Measurements from ENCODE around the gene CLDN3. TPM values are rescaled to one million over a fixed set of nuclear protein-coding genes. Genes with fewer than 3 reads are reported as not detected.
"Not testable (repeated sequence)": the region's sequence is repeated elsewhere in the genome, so short reads cannot be mapped to it uniquely, and the experiment has no call there.

The CLDN3 gene
- total and polyA plus RNA-seq, 5 donors from 2014 or later, result not detected

- H3K4me3 Mint-ChIP-seq, result no peak overlapping the region
- ATAC-seq (ENCODE audit: low read depth in 2 of 2), result no peak
- DNase-seq, result no peak
- H3K27me3 ChIP-seq (ENCODE audit: control insufficient read depth, insufficient read depth, low read length), result peaks cover 2% of the 10 kb centered on the region
- H3K27ac ChIP-seq (ENCODE audit: insufficient read depth, low read length, poor library complexity, severe bottlenecking), result no peak overlapping the region
- no peaks in the 10 kb centered on the region for H3K4me1 Mint-ChIP-seq
- H3K4me3 ChIP-seq (ENCODE audit: low read depth, low read length), result no peak overlapping the region
- no peaks in the 10 kb centered on the region for H3K4me1 ChIP-seq (ENCODE audit: control insufficient read depth, insufficient read depth, low read length, poor library complexity, severe bottlenecking)
- H3K9me3 ChIP-seq (ENCODE audit: control insufficient read depth in 2 of 2, low read length in 2 of 2), result no peaks in the 10 kb centered on the region
- peaks cover 10% of the 10 kb centered on the region for H3K27me3 Mint-ChIP-seq
- H3K27ac Mint-ChIP-seq, result no peak overlapping the region
- H3K9me3 Mint-ChIP-seq, result no peaks in the 10 kb centered on the region
- no peaks in the 10 kb centered on the region for H3K36me3 Mint-ChIP-seq
- H3K36me3 ChIP-seq (ENCODE audit: control insufficient read depth, insufficient read depth, low read length), result no peaks in the 10 kb centered on the region
These were observed 32.4 kb upstream of the CLDN3 start for GRCh38 chr7:73802459-73802858.

GRCh38 chr7:73801577-73801976, 31.5 kb upstream of the CLDN3 start:
- Mint-ChIP-seq H3K27ac (no peak overlapping the region), H3K27me3 (peaks cover 10% of the 10 kb centered on the region), H3K4me1 (no peaks in the 10 kb centered on the region), H3K4me3 (no peak overlapping the region), H3K9me3 (no peaks in the 10 kb centered on the region), H3K36me3 (no peaks in the 10 kb centered on the region)
- H3K27me3 ChIP-seq (ENCODE audit: control insufficient read depth, insufficient read depth, low read length), result peaks cover 2% of the 10 kb centered on the region
- H3K27ac ChIP-seq (ENCODE audit: insufficient read depth, low read length, poor library complexity, severe bottlenecking), result no peak overlapping the region
- H3K4me3 ChIP-seq (ENCODE audit: low read depth, low read length), result no peak overlapping the region
- H3K4me1 ChIP-seq (ENCODE audit: control insufficient read depth, insufficient read depth, low read length, poor library complexity, severe bottlenecking), result no peaks in the 10 kb centered on the region
- no peak for DNase-seq
- no peaks in the 10 kb centered on the region for H3K36me3 ChIP-seq (ENCODE audit: control insufficient read depth, insufficient read depth, low read length)
- H3K9me3 ChIP-seq (ENCODE audit: control insufficient read depth in 2 of 2, low read length in 2 of 2), result no peaks in the 10 kb centered on the region
- no peak for ATAC-seq (ENCODE audit: low read depth in 2 of 2)

- peaks cover 0 to 4% of the 10 kb centered on the region in 2 experiments for H3K9me3 ChIP-seq (ENCODE audit: control insufficient read depth in 2 of 2, low read length in 2 of 2)
- H3K36me3 ChIP-seq (ENCODE audit: control insufficient read depth, insufficient read depth, low read length), result no peaks in the 10 kb centered on the region
- H3K27ac Mint-ChIP-seq, result peak overlapping the region in 1 of 3 donors; percentile 4
- no peaks in the 10 kb centered on the region for H3K36me3 Mint-ChIP-seq
- no peaks in the 10 kb centered on the region for H3K4me1 ChIP-seq (ENCODE audit: control insufficient read depth, insufficient read depth, low read length, poor library complexity, severe bottlenecking)
- H3K27ac ChIP-seq (ENCODE audit: insufficient read depth, low read length, poor library complexity, severe bottlenecking), result no peak overlapping the region
- no peak overlapping the region for H3K4me3 ChIP-seq (ENCODE audit: low read depth, low read length)
- DNase-seq (no peak), ATAC-seq (ENCODE audit: low read depth in 2 of 2) (no peak)
- no peaks in the 10 kb centered on the region for H3K27me3 ChIP-seq (ENCODE audit: control insufficient read depth, insufficient read depth, low read length)
- no peaks in the 10 kb centered on the region for H3K4me1 Mint-ChIP-seq
- peaks cover 10% of the 10 kb centered on the region for H3K27me3 Mint-ChIP-seq
- no peak overlapping the region for H3K4me3 Mint-ChIP-seq
- H3K9me3 Mint-ChIP-seq, result no peaks in the 10 kb centered on the region
These were observed 29.4 kb upstream of the CLDN3 start for GRCh38 chr7:73799282-73800141.

- DNase-seq; H3K4me1 Mint-ChIP-seq; H3K36me3 ChIP-seq (ENCODE audit: control insufficient read depth, insufficient read depth, low read length); H3K4me1 ChIP-seq (ENCODE audit: control insufficient read depth, insufficient read depth, low read length, poor library complexity, severe bottlenecking); H3K4me3 Mint-ChIP-seq; H3K27ac Mint-ChIP-seq; ATAC-seq (ENCODE audit: low read depth in 2 of 2); H3K9me3 Mint-ChIP-seq; H3K27me3 ChIP-seq (ENCODE audit: control insufficient read depth, insufficient read depth, low read length); H3K36me3 Mint-ChIP-seq; H3K9me3 ChIP-seq (ENCODE audit: control insufficient read depth in 2 of 2, low read length in 2 of 2); H3K27ac ChIP-seq (ENCODE audit: insufficient read depth, low read length, poor library complexity, severe bottlenecking); H3K4me3 ChIP-seq (ENCODE audit: low read depth, low read length): not testable (repeated sequence)
- peaks cover 10% of the 10 kb centered on the region for H3K27me3 Mint-ChIP-seq
These were observed 27.1 kb upstream of the CLDN3 start for GRCh38 chr7:73797176-73797575.

GRCh38 chr7:73796656-73797055, 26.6 kb upstream of the CLDN3 start:
- peaks cover 10% of the 10 kb centered on the region for H3K27me3 Mint-ChIP-seq
- not testable (repeated sequence) for DNase-seq; H3K4me3 ChIP-seq (ENCODE audit: low read depth, low read length); H3K27ac Mint-ChIP-seq; H3K27ac ChIP-seq (ENCODE audit: insufficient read depth, low read length, poor library complexity, severe bottlenecking); H3K27me3 ChIP-seq (ENCODE audit: control insufficient read depth, insufficient read depth, low read length); H3K4me1 ChIP-seq (ENCODE audit: control insufficient read depth, insufficient read depth, low read length, poor library complexity, severe bottlenecking); H3K36me3 Mint-ChIP-seq; H3K4me3 Mint-ChIP-seq; H3K36me3 ChIP-seq (ENCODE audit: control insufficient read depth, insufficient read depth, low read length); H3K9me3 ChIP-seq (ENCODE audit: control insufficient read depth in 2 of 2, low read length in 2 of 2); ATAC-seq (ENCODE audit: low read depth in 2 of 2); H3K4me1 Mint-ChIP-seq; H3K9me3 Mint-ChIP-seq

GRCh38 chr7:73795188-73795587, 25.1 kb upstream of the CLDN3 start:
- H3K4me1 ChIP-seq (ENCODE audit: control insufficient read depth, insufficient read depth, low read length, poor library complexity, severe bottlenecking); H3K4me1 Mint-ChIP-seq; DNase-seq; H3K27me3 ChIP-seq (ENCODE audit: control insufficient read depth, insufficient read depth, low read length); H3K4me3 ChIP-seq (ENCODE audit: low read depth, low read length); H3K36me3 ChIP-seq (ENCODE audit: control insufficient read depth, insufficient read depth, low read length); H3K9me3 ChIP-seq (ENCODE audit: control insufficient read depth in 2 of 2, low read length in 2 of 2); H3K9me3 Mint-ChIP-seq; H3K36me3 Mint-ChIP-seq; H3K27ac ChIP-seq (ENCODE audit: insufficient read depth, low read length, poor library complexity, severe bottlenecking); H3K27ac Mint-ChIP-seq; ATAC-seq (ENCODE audit: low read depth in 2 of 2); H3K4me3 Mint-ChIP-seq: not testable (repeated sequence)
- H3K27me3 Mint-ChIP-seq, result peaks cover 12% of the 10 kb centered on the region

GRCh38 chr7:73791170-73791690, 21.2 kb upstream of the CLDN3 start:
- H3K4me3 ChIP-seq (ENCODE audit: low read depth, low read length); H3K4me1 Mint-ChIP-seq; H3K27me3 ChIP-seq (ENCODE audit: control insufficient read depth, insufficient read depth, low read length); H3K36me3 ChIP-seq (ENCODE audit: control insufficient read depth, insufficient read depth, low read length); H3K27ac ChIP-seq (ENCODE audit: insufficient read depth, low read length, poor library complexity, severe bottlenecking); H3K36me3 Mint-ChIP-seq; H3K4me3 Mint-ChIP-seq; ATAC-seq (ENCODE audit: low read depth in 2 of 2); H3K9me3 ChIP-seq (ENCODE audit: control insufficient read depth in 2 of 2, low read length in 2 of 2); H3K9me3 Mint-ChIP-seq; H3K27ac Mint-ChIP-seq; H3K4me1 ChIP-seq (ENCODE audit: control insufficient read depth, insufficient read depth, low read length, poor library complexity, severe bottlenecking); DNase-seq: not testable (repeated sequence)
- peaks cover 12% of the 10 kb centered on the region for H3K27me3 Mint-ChIP-seq

- no peaks in the 10 kb centered on the region for H3K36me3 Mint-ChIP-seq
- no peak for ATAC-seq (ENCODE audit: low read depth in 2 of 2)
These were observed 19.0 kb upstream of the CLDN3 start for GRCh38 chr7:73789051-73789450.

More at GRCh38 chr7:73789051-73789450, 19.0 kb upstream of the CLDN3 start:
- H3K4me3 Mint-ChIP-seq, result no peak overlapping the region
- H3K27me3 Mint-ChIP-seq, result peaks cover 12% of the 10 kb centered on the region
- peaks cover 0 to 4% (median 2%) of the 10 kb centered on the region in 7 donors for H3K9me3 Mint-ChIP-seq
- H3K4me1 ChIP-seq (ENCODE audit: control insufficient read depth, insufficient read depth, low read length, poor library complexity, severe bottlenecking), result no peaks in the 10 kb centered on the region
- H3K4me1 Mint-ChIP-seq, result no peaks in the 10 kb centered on the region
- no peaks in the 10 kb centered on the region for H3K27me3 ChIP-seq (ENCODE audit: control insufficient read depth, insufficient read depth, low read length)
- no peak overlapping the region for H3K4me3 ChIP-seq (ENCODE audit: low read depth, low read length)
- no peak for DNase-seq
- H3K27ac ChIP-seq (ENCODE audit: insufficient read depth, low read length, poor library complexity, severe bottlenecking), result no peak overlapping the region
- H3K36me3 ChIP-seq (ENCODE audit: control insufficient read depth, insufficient read depth, low read length), result no peaks in the 10 kb centered on the region
- no peaks in the 10 kb centered on the region for H3K9me3 ChIP-seq (ENCODE audit: control insufficient read depth in 2 of 2, low read length in 2 of 2)
- H3K27ac Mint-ChIP-seq, result no peak overlapping the region

Measured in CD4-positive, CD25-positive, alpha-beta regulatory T cell (primary cell).